ENCODE measurements around the gene SNX6. TPM values are rescaled to one million over a fixed set of nuclear protein-coding genes. Genes with fewer than 3 reads are reported as not detected.
"Not testable (repeated sequence)": the region's sequence is repeated elsewhere in the genome, so short reads cannot be mapped to it uniquely, and the experiment has no call there.

SNX6 gene
- total RNA-seq, 1 donor: 233 TPM

- DNase-seq (ENCODE audit: low read depth): peak; percentile 22
- TF ChIP-seq CTCF (IDR thresholded peaks at IDR 0.05; ENCODE audit: insufficient read depth, low read depth, low read length): no peak
- H3K4me3 ChIP-seq (ENCODE audit: low read depth, low read length): no peak overlapping the region
These were observed 92.8 kb downstream of the SNX6 start for GRCh38 chr14:34536951-34537676.

DNA sequence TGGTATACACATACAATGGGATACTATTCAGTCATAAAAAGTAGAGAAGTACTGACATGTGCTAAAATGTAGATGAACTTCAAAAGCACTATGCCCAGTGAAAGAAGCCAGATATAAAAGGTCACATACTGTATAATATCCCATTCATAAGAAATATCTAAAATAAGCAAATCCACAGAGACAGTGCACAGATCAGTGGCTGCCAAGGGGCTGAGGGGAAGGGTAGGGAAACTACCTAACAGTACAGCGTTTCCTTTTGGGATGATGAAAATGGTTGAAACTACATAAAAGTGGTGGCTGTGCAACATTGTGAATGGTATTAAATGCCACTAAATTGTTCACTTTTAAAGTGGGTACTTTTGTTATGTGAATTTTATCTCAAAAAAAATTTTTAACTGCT lies 102.4 kb downstream of the SNX6 start:
- H3K4me3 ChIP-seq (ENCODE audit: low read depth, low read length): no peak overlapping the region
- DNase-seq (ENCODE audit: low read depth): no peak
- no peak for TF ChIP-seq CTCF (IDR thresholded peaks at IDR 0.05; ENCODE audit: insufficient read depth, low read depth, low read length)

DNA sequence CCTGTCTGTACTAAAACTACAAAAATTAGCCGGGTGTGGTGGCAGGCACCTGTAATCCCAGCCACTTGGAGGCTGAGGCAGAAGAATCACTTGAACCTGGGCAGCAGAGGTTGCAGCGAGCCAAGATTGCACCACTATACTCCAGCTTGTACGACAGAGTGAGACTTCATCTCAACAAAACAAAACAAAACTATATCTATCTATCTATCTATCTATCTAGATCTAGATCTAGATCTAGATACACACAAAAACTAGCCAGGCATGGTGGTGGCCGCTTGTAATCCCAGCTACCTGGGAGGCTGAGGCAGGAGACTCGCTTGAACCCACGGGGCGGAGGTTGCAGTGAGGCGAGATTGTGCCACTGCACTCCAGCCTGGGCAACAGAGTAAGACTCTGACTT lies 105.7 kb downstream of the SNX6 start:
- H3K4me3 ChIP-seq (ENCODE audit: low read depth, low read length); DNase-seq (ENCODE audit: low read depth): not testable (repeated sequence)

DNA sequence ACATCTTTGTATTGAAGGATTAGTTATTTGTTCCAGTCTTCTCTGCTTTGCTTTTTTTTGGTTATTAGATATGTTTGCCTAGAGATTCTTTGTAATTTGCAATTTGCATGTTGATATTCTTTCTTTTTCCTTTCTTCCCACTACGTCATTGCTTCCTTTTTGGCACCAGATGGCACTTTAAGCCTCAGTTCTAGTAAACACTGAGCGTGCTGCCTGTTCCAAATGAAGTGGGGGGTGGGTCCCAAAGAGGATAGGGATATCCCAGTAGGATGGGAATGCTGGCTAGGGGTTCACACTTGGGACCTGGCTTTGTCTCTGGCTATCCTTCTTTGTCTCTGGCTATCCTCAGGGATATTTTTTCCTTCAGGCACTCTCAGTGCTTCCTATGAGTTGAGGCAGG lies 107.5 kb downstream of the SNX6 start:
- TF ChIP-seq CTCF (IDR thresholded peaks at IDR 0.05; ENCODE audit: insufficient read depth, low read depth, low read length): no peak
- no peak overlapping the region for H3K4me3 ChIP-seq (ENCODE audit: low read depth, low read length)
- DNase-seq (ENCODE audit: low read depth): no peak

GRCh38 chr14:34521071-34521470 lies 108.9 kb downstream of the SNX6 start:
- not testable (repeated sequence) for H3K4me3 ChIP-seq (ENCODE audit: low read depth, low read length); DNase-seq (ENCODE audit: low read depth)

DNA sequence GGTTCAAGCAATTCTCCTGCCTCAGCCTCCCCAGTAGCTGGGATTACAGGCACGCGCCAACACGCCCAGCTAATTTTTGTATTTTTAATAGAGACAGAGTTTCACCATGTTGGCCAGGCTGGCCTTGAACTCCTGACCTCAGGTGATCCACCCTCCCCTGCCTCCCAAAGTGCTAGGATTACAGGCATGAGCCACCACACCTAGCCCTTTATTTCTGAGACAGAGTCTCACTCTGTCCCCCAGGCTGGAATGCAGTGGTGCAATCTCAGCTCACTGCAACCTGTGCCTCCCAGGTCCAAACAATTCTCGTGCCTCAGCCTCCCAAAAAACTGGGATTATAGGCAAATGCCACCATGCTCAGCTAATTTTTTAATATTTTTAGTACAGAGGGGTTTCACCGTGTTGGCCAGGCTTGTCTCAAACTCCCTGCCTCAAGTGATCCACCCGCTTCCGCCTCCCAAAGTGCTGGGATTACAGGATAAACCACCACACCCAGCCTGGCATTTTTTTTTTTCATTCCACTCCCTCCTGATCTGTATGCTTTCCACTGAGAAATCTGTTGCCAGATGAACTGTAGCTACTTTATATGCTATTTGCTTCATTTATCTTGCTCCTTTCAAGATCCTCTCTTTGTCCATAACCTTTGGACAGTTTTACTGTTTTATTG lies 109.5 kb downstream of the SNX6 start:
- DNase-seq (ENCODE audit: low read depth): not testable (repeated sequence)

More for the DNA sequence above, 109.5 kb downstream of the SNX6 start:
- not testable (repeated sequence) for H3K4me3 ChIP-seq (ENCODE audit: low read depth, low read length)

Small RNAs within 50 kb of the gene (small RNA-seq; reads per million reads assigned to genes)
- not detected for gene RNU1-27P
- not detected for gene RNU1-28P
- not detected for gene RNU6-1261P

Other genes with a start within 250 kb of the SNX6 start
- gene SPTSSA, start 167.9 kb downstream of the SNX6 start, total RNA-seq: 12.2 and 18.6 TPM in 2 replicates
- 35.1 and 37.1 TPM in 2 replicates for gene EAPP, start 90.4 kb downstream of the SNX6 start, total RNA-seq
- 109 and 173 TPM in 2 replicates for gene CFL2, start 84.4 kb upstream of the SNX6 start, total RNA-seq
- 29.6 and 49.2 TPM in 2 replicates for gene BAZ1A, start 245.2 kb upstream of the SNX6 start, total RNA-seq

Measured in fibroblast of villous mesenchyme (primary cell).